ENCODE measurements around the gene FAM131C. TPM values are rescaled to one million over a fixed set of nuclear protein-coding genes. Genes with fewer than 3 reads are reported as not detected.

FAM131C gene
- total RNA-seq, 1 experiment from 2014 or later: 7.4 TPM

- no peak overlapping the region for H2AFZ ChIP-seq
- no peaks in the 10 kb centered on the region for H3K9me2 ChIP-seq (ENCODE audit: insufficient read depth)
- TSS peak; percentile 69 for BruUV-seq (replicated peaks)
- H3K36me3 ChIP-seq (ENCODE audit: low read depth): no peaks in the 10 kb centered on the region
- intact Hi-C loops (cut with micrococcal nuclease; ENCODE audit: unreplicated experiment): no loop called here
- H3K9me3 ChIP-seq (ENCODE audit: insufficient read depth, low read depth): no peaks in the 10 kb centered on the region
- H3K27ac ChIP-seq: peak overlapping the region; percentile 48; the same call in 1 of the 2 replicates
- H3F3A ChIP-seq (ENCODE audit: insufficient read depth, low read depth): peaks cover 43% of the 10 kb centered on the region
- H4K20me1 ChIP-seq (ENCODE audit: insufficient read depth): no peaks in the 10 kb centered on the region
- peak overlapping the region; percentile 71 for H3K4me2 ChIP-seq
- POLR2A ChIA-PET (ENCODE audit: unreplicated experiment): no interaction called here
- DNase-seq: no peak
- no peak for TF ChIP-seq EZH2 (IDR thresholded peaks at IDR 0.05; ENCODE audit: low read depth)
- TF ChIP-seq, protein P1, sequence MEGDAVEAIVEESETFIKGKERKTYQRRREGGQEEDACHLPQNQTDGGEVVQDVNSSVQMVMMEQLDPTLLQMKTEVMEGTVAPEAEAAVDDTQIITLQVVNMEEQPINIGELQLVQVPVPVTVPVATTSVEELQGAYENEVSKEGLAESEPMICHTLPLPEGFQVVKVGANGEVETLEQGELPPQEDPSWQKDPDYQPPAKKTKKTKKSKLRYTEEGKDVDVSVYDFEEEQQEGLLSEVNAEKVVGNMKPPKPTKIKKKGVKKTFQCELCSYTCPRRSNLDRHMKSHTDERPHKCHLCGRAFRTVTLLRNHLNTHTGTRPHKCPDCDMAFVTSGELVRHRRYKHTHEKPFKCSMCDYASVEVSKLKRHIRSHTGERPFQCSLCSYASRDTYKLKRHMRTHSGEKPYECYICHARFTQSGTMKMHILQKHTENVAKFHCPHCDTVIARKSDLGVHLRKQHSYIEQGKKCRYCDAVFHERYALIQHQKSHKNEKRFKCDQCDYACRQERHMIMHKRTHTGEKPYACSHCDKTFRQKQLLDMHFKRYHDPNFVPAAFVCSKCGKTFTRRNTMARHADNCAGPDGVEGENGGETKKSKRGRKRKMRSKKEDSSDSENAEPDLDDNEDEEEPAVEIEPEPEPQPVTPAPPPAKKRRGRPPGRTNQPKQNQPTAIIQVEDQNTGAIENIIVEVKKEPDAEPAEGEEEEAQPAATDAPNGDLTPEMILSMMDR (conservative IDR thresholded peaks at IDR 0.05): no peak
- H3K27me3 ChIP-seq (ENCODE audit: insufficient read depth, low read depth): no peaks in the 10 kb centered on the region
- no peak overlapping the region for H3K4me3 ChIP-seq
- no peaks in the 10 kb centered on the region for H3K79me2 ChIP-seq (ENCODE audit: low read depth)
- CTCF ChIA-PET: no interaction called here
- peaks cover 48% of the 10 kb centered on the region for H3K4me1 ChIP-seq (replicated peaks; ENCODE audit: insufficient read depth)
Measured at GRCh38 chr1:16075337-16076030, 2.0 kb upstream of the FAM131C start.

- Histone ChIP-seq H3K27me3 (ENCODE audit: insufficient read depth, low read depth) (no peaks in the 10 kb centered on the region), H3K79me2 (ENCODE audit: low read depth) (no peaks in the 10 kb centered on the region), H3K27ac (no peak overlapping the region), H4K20me1 (ENCODE audit: insufficient read depth) (no peaks in the 10 kb centered on the region), H3K4me2 (peak overlapping the region; percentile 79), H3K36me3 (ENCODE audit: low read depth) (no peaks in the 10 kb centered on the region), H2AFZ (no peak overlapping the region), H3K9me2 (ENCODE audit: insufficient read depth) (no peaks in the 10 kb centered on the region), H3K4me1 (replicated peaks; ENCODE audit: insufficient read depth) (peaks cover 42% of the 10 kb centered on the region), H3K9me3 (ENCODE audit: insufficient read depth, low read depth) (no peaks in the 10 kb centered on the region), H3K4me3 (no peak overlapping the region), H3F3A (ENCODE audit: insufficient read depth, low read depth) (peaks cover 35% of the 10 kb centered on the region)
- BruUV-seq (replicated peaks): no TSS peak
- CTCF ChIA-PET: interaction anchor here (0.6 to 0.7 kb wide), 2 partner anchors 74 to 143 kb away, joined by 3 read pairs; no protein-coding TSS in a partner anchor
- TF ChIP-seq, protein P1 (conservative IDR thresholded peaks at IDR 0.05): no peak
- TF ChIP-seq EZH2 (IDR thresholded peaks at IDR 0.05; ENCODE audit: low read depth): no peak
- intact Hi-C loops (cut with micrococcal nuclease; ENCODE audit: unreplicated experiment): no loop called here
- DNase-seq: no peak
- POLR2A ChIA-PET (ENCODE audit: unreplicated experiment): no interaction called here
Measured at GRCh38 chr1:16074217-16074616, 766 bp upstream of the FAM131C start.

- H3K27me3 ChIP-seq (ENCODE audit: insufficient read depth, low read depth): no peaks in the 10 kb centered on the region
- no peaks in the 10 kb centered on the region for H4K20me1 ChIP-seq (ENCODE audit: insufficient read depth)
- H3F3A ChIP-seq (ENCODE audit: insufficient read depth, low read depth): peaks cover 35% of the 10 kb centered on the region
- H3K4me1 ChIP-seq (replicated peaks; ENCODE audit: insufficient read depth): peaks cover 32% of the 10 kb centered on the region
- no peaks in the 10 kb centered on the region for H3K36me3 ChIP-seq (ENCODE audit: low read depth)
- POLR2A ChIA-PET (ENCODE audit: unreplicated experiment): interaction anchor here (0.6 kb wide), 1 partner anchor 202 kb away, joined by 6 read pairs; no protein-coding TSS in a partner anchor
- H3K27ac ChIP-seq: no peak overlapping the region
- peak overlapping the region; percentile 79 for H3K4me2 ChIP-seq
- no peaks in the 10 kb centered on the region for H3K79me2 ChIP-seq (ENCODE audit: low read depth)
- H3K9me2 ChIP-seq (ENCODE audit: insufficient read depth): no peaks in the 10 kb centered on the region
- peak overlapping the region; percentile 68; the same call in 1 of the 2 replicates for H2AFZ ChIP-seq
- no TSS peak for BruUV-seq (replicated peaks)
- H3K4me3 ChIP-seq: peak overlapping the region; percentile 73
- intact Hi-C loops (cut with micrococcal nuclease; ENCODE audit: unreplicated experiment): loop anchor here (2.0 kb wide), 1 partner anchor 64 kb away; no protein-coding TSS in a partner anchor
- TF ChIP-seq, protein P1 (conservative IDR thresholded peaks at IDR 0.05): no peak
- TF ChIP-seq EZH2 (IDR thresholded peaks at IDR 0.05; ENCODE audit: low read depth): no peak
- H3K9me3 ChIP-seq (ENCODE audit: insufficient read depth, low read depth): no peaks in the 10 kb centered on the region
- no peak for DNase-seq
- CTCF ChIA-PET: interaction anchor here (0.5 to 0.8 kb wide), 4 partner anchors 82 to 476 kb away, joined by 3 to 7 read pairs (median 6); no protein-coding TSS in a partner anchor
Measured at GRCh38 chr1:16072616-16073484, 601 bp downstream of the FAM131C start.
